HCT116 (cell line): ENCODE measurements around the gene FKBP15. TPM values are rescaled to one million over a fixed set of nuclear protein-coding genes. Genes with fewer than 3 reads are reported as not detected.

Source experiments
- ATAC-seq: fragments of 200-7000 bp; cut with Tn5 transposase; 2 replicates; pipeline ENCODE4 v1.9.1; 2020; ENCODE audit warnings: mild to moderate bottlenecking, moderate library complexity
- BruUV-seq: library from RNA; stranded (reverse); fragments of 400-500 nt; replicated peaks from 2 replicates; lab custom pipeline; 2021; lab: Mats Ljungman, UMichigan
- CTCF ChIA-PET: fragments of 300-600 bp; sonication (Branson Sonifier 250); formaldehyde crosslinking; loops from one replicate; lab custom pipeline; 2021; ENCODE audit warnings: antibody characterized with exemption; lab: Charles Lee
- POLR2A ChIA-PET: fragments of 300-600, 350-600 bp; sonication (Branson Sonifier 250); formaldehyde crosslinking; loops from one replicate; lab custom pipeline; 2021; ENCODE audit warnings: antibody characterized with exemption; lab: Charles Lee
- RAD21 ChIA-PET, 2 experiments: fragments of 300-600 bp; sonication (Branson Sonifier 250); formaldehyde crosslinking; loops; one replicate each; lab custom pipeline; 2023; ENCODE audit warnings: low total read pairs in 2 of 2; ENCODE audit not compliant: uncharacterized antibody in 2 of 2, unreplicated experiment in 2 of 2, low non-redundant PET in 1 of 2; lab: Charles Lee
- DNase-seq: peaks from one replicate; pipeline ENCODE4 v3.0.0-alpha.2; 2010; ENCODE audit warnings: low read depth, low spot score
- H2AFZ ChIP-seq: fragments of 200-600 bp; shearing (Covaris generic), sonication (generic); 2 replicates; pipeline ENCODE4 v1.6.1; 2017; ENCODE audit warnings: low read depth, mixed run types, mixed read lengths, antibody characterized with exemption, low read length; ENCODE audit not compliant: poor library complexity, severe bottlenecking
- H3K27ac ChIP-seq: 2 replicates; pipeline ENCODE4 v1.5.1; 2012; ENCODE audit warnings: low read depth, low read length
- H3K27me3 ChIP-seq: fragments of 200-600 bp; sonication (generic); 2 replicates; pipeline ENCODE4 v1.6.1; 2016; ENCODE audit warnings: mixed run types, low read length, mixed read lengths; ENCODE audit not compliant: insufficient read depth
- H3K36me3 ChIP-seq, 2 experiments: fragments of 200-500 bp in 1 of 2; fragments of 200-600 bp in 1 of 2; sonication (Bioruptor generic) in 1 of 2; sonication (generic) in 1 of 2; 2 replicates each; pipeline versions ENCODE4 v1.5.1 to v1.6.1; 2014 to 2016; ENCODE audit warnings: low read length in 2 of 2, inconsistent platforms in 1 of 2, mixed read lengths in 1 of 2, mixed run types in 1 of 2; ENCODE audit not compliant: insufficient read depth in 2 of 2, control insufficient read depth in 1 of 2
- H3K4me1 ChIP-seq, 2 experiments: fragments of 200-600 bp in 1 of 2; sonication (generic) in 1 of 2; 2 replicates each; pipeline versions ENCODE4 v1.5.1 to v1.6.1; 2012 to 2017; ENCODE audit warnings: low read length in 2 of 2, inconsistent platforms in 1 of 2, mild to moderate bottlenecking in 1 of 2, mixed read lengths in 1 of 2, mixed run types in 1 of 2, moderate library complexity in 1 of 2; ENCODE audit not compliant: insufficient read depth in 2 of 2, control insufficient read depth in 1 of 2
- H3K4me2 ChIP-seq: fragments of 200-600 bp; sonication (generic); 2 replicates; pipeline ENCODE4 v1.6.1; 2017; ENCODE audit warnings: mixed run types, low read length, mixed read lengths
- H3K4me3 ChIP-seq, 2 experiments: fragments of 200-600 bp in 1 of 2; sonication (generic) in 1 of 2; replicated peaks in 1 of 2; 2 replicates each; pipeline ENCODE4 v1.5.1; 2011 to 2016; ENCODE audit warnings: low read length in 2 of 2, control low read depth in 1 of 2, low read depth in 1 of 2, mild to moderate bottlenecking in 1 of 2, mixed read lengths in 1 of 2, mixed run types in 1 of 2
- H3K79me2 ChIP-seq: fragments of 200-600 bp; sonication (generic); 2 replicates; pipeline ENCODE4 v1.6.1; 2017; ENCODE audit warnings: mild to moderate bottlenecking, mixed run types, low read length, moderate library complexity, mixed read lengths; ENCODE audit not compliant: insufficient read depth
- H3K9ac ChIP-seq: fragments of 200-600 bp; sonication (generic); 2 replicates; pipeline ENCODE4 v1.6.1; 2016; ENCODE audit warnings: low read length, mixed read lengths
- H3K9me2 ChIP-seq: fragments of 200-600 bp; sonication (generic), shearing (Covaris generic); 2 replicates; pipeline ENCODE4 v1.6.1; 2017; ENCODE audit warnings: mixed run types, mild to moderate bottlenecking, moderate library complexity; ENCODE audit not compliant: insufficient read depth
- H3K9me3 ChIP-seq, 2 experiments: fragments of 200-500 bp in 1 of 2; fragments of 200-600 bp in 1 of 2; sonication (Bioruptor generic) in 1 of 2; sonication (generic) in 1 of 2; 2 replicates each; pipeline ENCODE4 v1.6.1; 2014 to 2017; ENCODE audit warnings: low read length in 2 of 2, mixed read lengths in 2 of 2, inconsistent platforms in 1 of 2, low read depth in 1 of 2, mild to moderate bottlenecking in 1 of 2, mixed run types in 1 of 2, moderate library complexity in 1 of 2; ENCODE audit not compliant: control insufficient read depth in 1 of 2, insufficient read depth in 1 of 2
- H4K20me1 ChIP-seq: fragments of 200-600 bp; sonication (generic), shearing (Covaris generic); 2 replicates; pipeline ENCODE4 v1.6.1; 2017; ENCODE audit warnings: mixed run types, mild to moderate bottlenecking, moderate library complexity; ENCODE audit not compliant: insufficient read depth
- ATF3 ChIP-seq: IDR thresholded peaks from 2 replicates; pipeline ENCODE4 v1.6.1; 2012
- CEBPB ChIP-seq: IDR thresholded peaks from 2 replicates; pipeline ENCODE4 v1.6.1; 2012; ENCODE audit warnings: low read depth
- CTCF ChIP-seq, 3 experiments: fragments of 200-600 bp in 1 of 3; sonication (generic) in 1 of 3; IDR thresholded peaks in 2 of 3; conservative IDR thresholded peaks in 1 of 3; 2 replicates each; pipeline ENCODE4 v1.5.1; 2012 to 2017; ENCODE audit warnings: low read depth in 2 of 3, low read length in 2 of 3, antibody characterized with exemption in 1 of 3, borderline replicate concordance in 1 of 3, control low read depth in 1 of 3, mild to moderate bottlenecking in 1 of 3, mixed read lengths in 1 of 3, mixed run types in 1 of 3, moderate library complexity in 1 of 3; ENCODE audit not compliant: insufficient read depth in 1 of 3
- ELF1 ChIP-seq: IDR thresholded peaks from 2 replicates; pipeline ENCODE4 v1.6.1; 2012; ENCODE audit warnings: low read depth, borderline replicate concordance
- EZH2phosphoT487 ChIP-seq: fragments of 200-600 bp; IDR thresholded peaks from 2 replicates; pipeline ENCODE4 v1.6.1; 2018; ENCODE audit warnings: antibody characterized with exemption, borderline replicate concordance
- FOSL1 ChIP-seq: IDR thresholded peaks from 2 replicates; pipeline ENCODE4 v1.6.1; 2012; ENCODE audit warnings: low read depth
- JUND ChIP-seq: IDR thresholded peaks from 2 replicates; pipeline ENCODE4 v1.6.1; 2012
- MAX ChIP-seq: IDR thresholded peaks from 2 replicates; pipeline ENCODE4 v1.6.1; 2012
- POLR2A ChIP-seq: IDR thresholded peaks from 2 replicates; pipeline ENCODE4 v1.7.0; 2011; ENCODE audit warnings: borderline replicate concordance; ENCODE audit not compliant: insufficient read depth, insufficient read length; ENCODE audit errors: extremely low read depth
- POLR2AphosphoS5 ChIP-seq: IDR thresholded peaks from 2 replicates; pipeline ENCODE4 v1.6.1; 2011; ENCODE audit warnings: mild to moderate bottlenecking, low read depth, low read length, moderate library complexity
- RAD21 ChIP-seq: IDR thresholded peaks from 2 replicates; pipeline ENCODE4 v1.6.1; 2012; ENCODE audit warnings: low read depth, mild to moderate bottlenecking
- REST ChIP-seq: IDR thresholded peaks from 2 replicates; pipeline ENCODE4 v1.6.1; 2012; ENCODE audit warnings: low read depth
- SIN3A ChIP-seq: IDR thresholded peaks from 2 replicates; pipeline ENCODE4 v1.6.1; 2012; ENCODE audit warnings: low read depth
- SP1 ChIP-seq: IDR thresholded peaks from 2 replicates; pipeline ENCODE4 v1.6.1; 2012; ENCODE audit warnings: low read depth
- SRF ChIP-seq: IDR thresholded peaks from 2 replicates; pipeline ENCODE4 v1.6.1; 2012; ENCODE audit warnings: low read depth
- TCF7L2 ChIP-seq: IDR thresholded peaks from 2 replicates; pipeline ENCODE4 v1.7.0; 2011; ENCODE audit warnings: borderline replicate concordance, inconsistent platforms; ENCODE audit not compliant: insufficient read depth, insufficient read length; ENCODE audit errors: extremely low read depth
- ZFX ChIP-seq: fragments of 450-650 bp; IDR thresholded peaks from 2 replicates; pipeline ENCODE4 v1.6.1; 2017
- ZNF274 ChIP-seq: fragments of 200-500 bp; sonication (Bioruptor generic); IDR thresholded peaks from 2 replicates; pipeline ENCODE4 v1.6.1; 2014; ENCODE audit warnings: mild to moderate bottlenecking, low read depth, low read length, inconsistent platforms
- intact Hi-C: fragments of 100-400 bp; cut with micrococcal nuclease; formaldehyde crosslinking; loops from 2 replicates; pipeline ENCODE4 v1.10.0; 2022
- total RNA-seq: library from RNA; stranded (reverse); gene quantifications from one replicate; pipeline ENCODE4 v1.2.1, GENCODE V29; 2021; ENCODE audit not compliant: unreplicated experiment

Gene FKBP15
- total RNA-seq, 1 experiment from 2014 or later, result 13.8 TPM

- no TSS peak for BruUV-seq
These were observed 66.1 kb downstream of the FKBP15 start for GRCh38 chr9:113154946-113155345.

More at GRCh38 chr9:113154946-113155345, 66.1 kb downstream of the FKBP15 start:
- H3K36me3 ChIP-seq, result no peaks in the 10 kb centered on the region; a peak in 1 of 4 replicates
- H3K79me2 ChIP-seq, result no peaks in the 10 kb centered on the region
- no peaks in the 10 kb centered on the region for H4K20me1 ChIP-seq
- H3K27me3 ChIP-seq, result no peaks in the 10 kb centered on the region
- intact Hi-C loops, result loop anchor here (5.0 kb wide), 1 partner anchor 67 kb away; the partner anchor contains the start of genes FKBP15 and SLC31A1
- no peaks in the 10 kb centered on the region for H3K9me2 ChIP-seq
- peaks cover 11 to 23% of the 10 kb centered on the region in 2 experiments; a peak in 3 of 4 replicates for H3K4me1 ChIP-seq
- RAD21 ChIA-PET, result no interaction called here
- no peak for TF ChIP-seq POLR2AphosphoS5
- no peak for TF ChIP-seq EZH2phosphoT487
- no peak for TF ChIP-seq SP1
- no peak for TF ChIP-seq JUND
- TF ChIP-seq ATF3, result no peak
- TF ChIP-seq RAD21, result no peak
- TF ChIP-seq ZNF274, result no peak
- TF ChIP-seq FOSL1, result no peak
- no peak for TF ChIP-seq TCF7L2
- no peak for TF ChIP-seq CTCF (IDR thresholded peaks at IDR 0.05 in 2 of 3, conservative IDR thresholded peaks at IDR 0.05 in 1 of 3; ENCODE audit: borderline replicate concordance in 1 of 3, insufficient read depth in 1 of 3, low read depth in 2 of 3, low read length in 2 of 3)
- TF ChIP-seq SIN3A, result no peak
- no peak for TF ChIP-seq SRF
- no peak for TF ChIP-seq CEBPB
- TF ChIP-seq ZFX, result no peak
- no peak for TF ChIP-seq REST
- no peak for TF ChIP-seq POLR2A
- no peak for TF ChIP-seq MAX
- no peak for TF ChIP-seq ELF1
- TF ChIP-seq, all 23 proteins: peak for 0
- no peak overlapping the region for H3K9ac ChIP-seq
- no peak overlapping the region for H3K4me2 ChIP-seq
- ChIA-PET POLR2A (no interaction called here), CTCF (no interaction called here)
- no peak overlapping the region for H3K4me3 ChIP-seq
- no peaks in the 10 kb centered on the region for H3K9me3 ChIP-seq
- H2AFZ ChIP-seq, result no peak overlapping the region
- DNase-seq (no peak), ATAC-seq (no peak)
- no peak overlapping the region for H3K27ac ChIP-seq
